Inflammatory macrophage treated with lipopolysaccharide for 4 hours (primary cell): ENCODE data around the gene EID3.
"Not testable (repeated sequence)": the region's sequence is repeated elsewhere in the genome, so short reads cannot be mapped to it uniquely, and the experiment has no call there.

ENCODE experiments used
- DNase-seq: peaks from one replicate; pipeline ENCODE4 v3.0.0-alpha.2; 2020

EID3 gene

DNA sequence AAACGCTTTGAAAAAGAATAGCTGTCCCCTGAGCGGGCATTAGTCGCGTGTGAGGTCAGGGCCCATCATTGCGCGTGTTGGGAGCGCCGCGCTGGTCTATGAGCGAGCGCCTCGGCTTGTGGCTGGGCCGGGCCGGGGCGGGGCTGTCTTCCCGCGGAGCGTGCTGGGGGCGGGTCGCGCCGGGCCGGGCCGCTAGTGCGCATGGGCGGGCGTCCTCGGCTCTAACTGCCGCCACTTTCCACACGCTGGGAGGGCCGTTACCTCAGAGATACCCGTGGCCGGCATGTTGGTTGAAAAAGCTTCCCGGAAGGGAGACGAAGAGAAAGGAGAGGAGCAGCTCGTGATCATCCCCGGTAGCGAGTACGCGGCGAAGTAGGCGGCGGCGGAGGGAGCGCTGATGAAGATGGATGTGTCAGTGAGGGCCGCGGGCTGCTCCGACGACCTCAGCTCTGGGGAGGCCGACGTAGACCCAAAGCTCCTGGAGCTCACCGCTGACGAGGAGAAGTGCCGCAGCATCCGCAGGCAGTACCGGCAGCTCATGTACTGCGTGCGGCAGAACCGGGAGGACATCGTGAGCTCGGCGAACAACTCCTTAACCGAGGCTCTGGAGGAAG lies at the start of gene EID3:
Gene EID3, plus strand, starts transcription at position 202 of the 614 bp plus-strand sequence. Its CDS starts 196 bp downstream, at position 398.
- peak; percentile 78 for DNase-seq

DNA sequence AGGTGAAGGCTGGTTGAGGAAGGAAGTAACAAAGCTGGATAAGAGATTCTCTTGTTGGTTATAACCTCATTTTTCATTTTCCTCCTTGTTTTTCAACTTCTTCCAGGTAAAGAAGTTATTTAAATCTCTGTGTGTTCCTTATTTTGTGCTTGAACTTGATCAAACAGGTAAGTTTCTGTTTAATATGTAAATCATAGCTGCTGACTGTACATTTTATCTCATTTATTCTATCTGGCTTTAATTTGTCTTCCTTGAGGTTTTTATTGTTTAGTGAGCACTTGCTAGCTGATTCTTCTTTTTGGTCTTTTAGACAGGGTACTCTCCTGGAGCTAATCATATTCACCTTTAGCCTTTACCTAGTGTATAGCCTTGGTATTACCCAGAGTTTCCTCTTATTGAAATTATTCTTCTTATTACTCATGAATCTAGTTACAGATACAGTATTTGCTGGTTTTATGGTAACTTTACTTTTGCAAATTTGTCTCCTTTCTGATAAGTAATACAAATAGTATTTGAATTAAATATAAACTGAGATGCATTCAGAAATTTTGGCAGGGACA lies 45.5 kb upstream of the EID3 start:
- no peak for DNase-seq

DNA sequence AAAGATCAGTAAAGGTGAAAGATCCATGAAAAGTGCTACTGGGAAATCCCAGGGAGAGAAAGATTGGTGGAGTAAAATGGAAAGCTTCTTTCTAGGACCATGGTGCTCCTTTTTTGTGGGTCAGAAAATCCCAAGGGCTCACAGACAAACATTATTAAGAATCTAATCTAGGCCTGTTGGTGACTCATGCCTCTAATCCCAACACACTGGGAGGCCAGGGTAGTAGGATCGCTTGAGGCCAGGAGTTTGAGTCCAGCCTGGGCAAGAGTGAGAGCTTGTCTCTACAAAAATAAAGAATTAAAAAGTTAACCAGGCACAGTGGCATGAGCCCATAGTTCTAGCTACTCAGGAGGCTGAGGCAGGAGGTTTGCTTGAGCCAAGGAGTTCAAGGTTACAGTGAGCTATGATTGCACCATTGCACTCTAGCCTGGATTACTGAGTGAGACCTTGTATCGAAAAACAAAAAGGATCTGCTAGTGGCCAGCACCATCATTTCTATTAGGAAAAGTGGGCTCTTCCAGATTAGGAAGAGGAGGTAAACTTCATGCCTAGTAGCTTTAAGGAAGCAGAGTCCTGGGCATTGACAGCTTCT lies 45.0 kb upstream of the EID3 start:
- DNase-seq, result no peak

DNA sequence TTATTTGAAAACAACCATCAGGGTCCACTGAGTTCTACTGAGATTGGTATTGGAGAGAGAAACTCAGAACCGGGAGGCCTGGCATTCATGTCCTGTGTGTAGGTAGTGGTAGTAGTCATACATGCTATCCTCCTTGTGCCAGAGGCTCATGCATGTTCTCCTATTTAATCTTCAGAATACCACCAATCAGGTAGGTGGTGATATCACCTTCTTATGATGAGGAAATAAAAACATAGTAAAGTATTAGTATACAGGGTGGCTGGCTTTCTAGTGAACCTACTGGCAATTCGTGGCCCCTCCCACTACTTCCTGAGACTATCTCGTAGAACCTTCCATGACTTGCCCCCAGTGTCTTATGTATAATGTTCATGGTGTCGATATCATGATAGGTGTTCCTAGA lies 40.5 kb upstream of the EID3 start:
- DNase-seq, result no peak

DNA sequence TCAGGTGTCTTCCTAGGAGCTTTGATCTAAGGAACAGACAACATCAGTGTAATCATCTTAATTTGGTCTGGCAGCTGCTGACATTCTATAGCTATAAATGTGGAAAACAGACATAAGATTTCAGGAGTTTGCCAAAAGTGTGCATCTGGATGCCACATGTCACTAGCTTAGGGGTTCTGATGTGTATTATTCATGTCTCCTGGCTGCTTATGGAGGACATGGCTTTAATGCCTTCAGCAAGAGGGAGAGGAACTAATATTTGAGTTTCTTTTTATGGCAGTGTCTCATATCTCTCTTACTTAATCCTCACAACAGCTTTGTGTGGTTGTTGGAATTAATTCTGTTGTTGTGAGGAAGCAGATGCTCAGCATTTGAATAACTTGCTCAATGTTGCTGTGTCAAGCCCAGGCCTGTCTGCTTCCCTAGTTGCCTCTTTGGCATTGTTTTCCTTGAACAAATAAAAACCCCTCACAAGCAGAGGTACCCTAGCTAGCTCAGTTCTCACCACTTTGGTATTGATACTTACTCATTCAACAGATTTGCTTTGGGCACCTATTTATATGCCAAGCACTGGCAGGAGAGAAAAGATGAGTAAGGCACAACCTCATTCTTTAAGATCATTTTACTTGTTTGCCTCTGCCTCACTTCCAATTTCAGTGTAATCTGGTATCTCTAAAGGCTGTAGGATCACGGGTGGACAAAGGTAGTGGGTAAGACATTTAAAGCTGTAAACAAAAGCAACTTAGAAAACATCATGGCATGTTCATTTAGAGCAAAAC lies 39.8 kb upstream of the EID3 start:
- peak; percentile 77 for DNase-seq

DNA sequence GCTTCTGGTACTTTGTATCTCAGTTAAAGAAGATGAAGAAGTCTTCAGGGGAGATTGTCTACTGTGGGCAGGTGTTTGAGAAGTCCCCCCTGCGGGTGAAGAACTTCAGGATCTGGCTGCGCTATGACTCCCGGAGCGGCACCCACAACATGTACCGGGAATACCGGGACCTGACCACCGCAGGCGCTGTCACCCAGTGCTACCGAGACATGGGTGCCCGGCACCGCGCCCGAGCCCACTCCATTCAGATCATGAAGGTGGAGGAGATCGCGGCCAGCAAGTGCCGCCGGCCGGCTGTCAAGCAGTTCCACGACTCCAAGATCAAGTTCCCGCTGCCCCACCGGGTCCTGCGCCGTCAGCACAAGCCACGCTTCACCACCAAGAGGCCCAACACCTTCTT lies 38.1 kb upstream of the EID3 start:
- not testable (repeated sequence) for DNase-seq

DNA sequence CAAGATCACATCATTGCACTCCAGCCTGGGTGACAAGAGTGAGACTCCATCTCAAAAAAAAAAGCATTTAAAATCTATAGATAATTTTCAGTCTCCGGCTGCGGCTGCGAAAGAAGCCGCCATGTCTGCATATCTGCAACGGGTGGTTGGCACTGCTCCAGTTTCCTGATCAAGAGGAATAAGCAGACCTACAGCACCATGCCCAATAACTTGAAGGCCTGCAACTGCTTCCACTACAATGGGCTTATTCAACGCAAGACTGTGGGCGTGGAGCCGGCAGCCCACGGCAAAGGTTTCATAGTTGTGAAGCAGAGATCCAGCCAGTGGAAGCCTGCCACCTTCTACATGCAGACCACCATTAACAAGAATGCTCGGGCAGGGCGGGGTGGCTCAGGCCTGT lies 30.6 kb upstream of the EID3 start:
- DNase-seq, result no peak

DNA sequence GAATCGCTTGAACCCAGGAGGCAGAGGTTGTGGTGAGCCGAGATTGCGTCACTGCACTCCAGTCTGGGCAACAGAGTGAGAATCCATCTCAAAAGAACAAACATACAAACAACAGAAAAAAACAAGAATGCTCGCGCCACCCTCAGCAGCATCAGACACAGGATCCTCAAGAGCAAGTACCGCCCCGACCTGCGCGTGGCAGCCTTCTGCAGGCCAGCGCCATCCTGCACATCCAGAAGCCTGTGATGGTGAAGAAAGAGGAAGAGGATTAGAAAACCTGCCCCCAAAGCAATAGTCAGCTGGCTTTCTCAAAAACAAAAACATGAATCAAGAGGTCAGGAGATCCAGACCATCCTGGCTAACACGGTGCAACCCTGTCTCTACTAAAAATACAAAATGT lies 30.0 kb upstream of the EID3 start:
- no peak for DNase-seq

DNA sequence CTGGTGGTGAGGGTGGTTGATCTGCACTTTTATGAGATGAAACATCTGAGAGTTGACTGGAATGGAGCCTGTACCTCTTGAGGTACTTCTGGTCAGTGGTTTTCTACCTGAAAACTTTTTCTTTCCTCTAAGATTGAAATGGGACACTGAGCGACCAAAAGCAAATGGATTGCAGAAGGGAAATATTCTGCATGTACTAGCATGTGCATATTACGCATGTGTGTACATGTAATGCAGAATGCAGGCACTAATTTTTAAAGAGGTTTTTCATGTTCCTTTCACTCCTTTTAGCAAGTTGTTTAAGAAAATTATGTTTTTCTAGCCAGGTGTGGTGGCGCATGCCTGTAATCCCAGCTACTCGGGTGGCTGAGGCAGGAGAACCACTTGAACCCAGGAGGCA lies 28.7 kb upstream of the EID3 start:
- DNase-seq, result no peak

DNA sequence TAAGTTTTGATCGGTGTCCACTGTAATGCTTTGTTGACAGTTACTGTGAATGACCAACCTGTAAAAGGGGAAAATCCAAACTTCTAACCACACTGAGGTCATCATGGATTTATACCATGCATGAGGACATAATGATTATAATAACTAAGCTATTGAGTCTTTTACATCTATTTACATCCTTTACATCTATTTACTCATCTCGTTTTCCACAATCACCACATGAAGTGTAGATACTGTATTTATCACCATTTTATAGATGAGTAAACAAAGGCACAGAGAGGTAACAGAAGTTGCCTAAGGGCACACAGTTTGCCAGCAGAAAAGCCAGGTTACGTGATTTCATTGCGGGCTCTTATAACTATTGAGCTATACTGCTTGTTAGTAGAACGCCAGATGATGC lies 27.9 kb upstream of the EID3 start:
- peak; percentile 45 for DNase-seq

DNA sequence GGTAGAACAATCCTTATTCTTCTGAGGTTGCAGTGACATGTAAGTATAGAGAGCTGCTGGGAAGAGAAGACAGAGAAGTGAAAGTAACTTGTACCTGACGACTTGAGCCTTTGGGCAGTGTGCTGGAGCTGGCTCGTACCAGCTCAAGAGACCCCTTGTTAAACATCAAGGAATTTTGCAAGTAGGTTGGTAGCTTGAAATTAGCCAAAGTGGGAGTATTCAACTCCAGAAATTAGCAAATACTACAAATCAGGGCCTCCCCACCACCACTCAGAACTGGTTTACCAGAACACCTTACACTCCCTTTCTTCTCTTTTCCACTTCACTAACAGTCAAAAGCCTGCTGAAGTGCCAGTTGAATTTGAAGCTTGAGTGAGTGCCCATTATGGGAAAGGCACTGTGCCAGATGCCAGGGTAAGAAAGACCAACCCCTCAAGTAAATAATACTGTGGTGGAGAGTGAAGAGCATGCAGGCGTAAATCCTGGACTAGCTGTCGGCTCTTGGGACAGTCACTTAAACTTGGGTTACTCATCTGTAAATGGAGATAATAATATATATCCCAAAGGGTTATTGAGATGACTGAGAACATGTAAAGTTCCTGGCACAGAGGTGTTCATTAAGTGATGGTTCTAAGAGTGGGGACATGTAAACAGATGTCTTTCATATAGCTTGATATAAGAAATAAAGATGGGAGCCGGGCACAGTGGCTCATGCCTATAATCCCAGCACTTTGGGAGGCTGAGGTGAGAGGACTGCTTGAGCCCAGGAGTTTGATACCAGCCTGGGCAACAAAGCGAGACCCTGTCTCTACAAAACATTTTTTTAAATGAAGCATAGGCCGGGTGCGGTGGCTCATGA lies 27.0 kb upstream of the EID3 start:
- no peak for DNase-seq

DNA sequence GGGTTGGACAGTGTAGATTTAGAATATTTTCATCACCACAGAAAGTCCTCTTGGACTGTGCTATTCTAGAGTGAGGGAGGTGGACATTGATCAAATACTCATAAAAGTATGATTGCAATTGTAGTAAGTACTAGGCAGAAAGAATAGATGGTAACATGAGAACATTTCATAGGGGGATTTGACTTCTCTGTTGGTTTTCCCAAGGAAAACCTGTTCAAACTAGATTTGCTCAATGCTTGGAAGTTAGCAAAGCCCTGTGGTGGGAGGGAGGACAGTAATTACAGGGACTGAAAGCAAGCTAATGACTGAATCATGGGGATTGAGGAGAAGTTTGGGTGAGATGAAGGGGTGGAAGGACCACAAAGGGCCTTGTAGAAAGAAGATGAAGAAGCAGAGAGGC lies 24.4 kb upstream of the EID3 start:
- DNase-seq, result no peak

DNA sequence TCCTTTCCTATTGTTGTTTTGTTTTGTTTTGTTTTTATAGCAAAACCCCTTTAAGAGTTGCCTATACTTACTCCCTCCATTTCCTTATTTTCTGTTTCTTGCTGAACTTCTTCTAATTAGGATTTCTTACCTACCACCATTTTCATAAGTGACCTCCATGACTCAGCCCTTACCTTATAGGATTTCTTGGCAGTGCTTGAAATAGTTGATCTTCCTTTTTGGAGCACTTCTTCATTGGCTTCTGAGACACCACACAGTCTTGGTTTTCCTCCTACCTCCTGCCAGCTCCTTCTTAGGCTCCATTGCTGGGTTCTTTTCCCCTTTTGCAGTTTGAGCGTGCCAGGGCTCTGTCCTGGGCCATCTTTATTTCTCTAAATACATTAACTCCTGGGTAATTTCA lies 23.4 kb upstream of the EID3 start:
- no peak for DNase-seq

DNA sequence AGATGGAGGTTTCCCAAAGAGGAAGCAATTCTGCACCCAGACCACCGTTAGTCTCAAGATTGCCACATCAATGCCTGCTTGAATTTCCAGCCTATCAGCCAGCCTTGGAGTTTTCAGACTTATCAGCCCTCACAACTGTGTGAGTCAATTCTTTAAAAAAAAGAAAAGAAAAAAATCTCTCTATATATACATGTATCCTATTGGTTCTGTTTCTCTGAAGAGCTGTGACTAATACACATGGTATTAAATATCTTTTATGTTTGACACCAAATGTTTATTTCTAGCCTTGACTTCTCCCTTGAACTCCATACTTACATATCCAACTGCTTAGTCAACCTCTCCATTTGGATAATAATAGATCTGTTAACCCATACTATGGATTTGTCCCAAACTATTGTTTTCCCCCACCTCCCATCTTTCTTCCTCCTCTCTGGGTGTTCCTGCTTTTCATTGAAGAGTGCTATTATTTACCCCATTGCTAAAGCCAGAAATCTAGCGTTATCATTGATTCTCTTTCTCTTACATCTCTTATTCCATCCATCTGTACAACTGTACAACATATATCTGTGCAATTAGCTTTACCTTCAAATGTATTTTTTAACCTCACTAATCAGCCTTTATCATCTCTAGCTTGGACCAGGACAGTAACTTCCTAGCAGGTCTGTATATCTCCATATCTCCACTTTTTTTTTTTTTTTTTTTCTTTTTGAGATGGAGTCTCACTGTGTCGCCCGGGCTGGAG lies 22.7 kb upstream of the EID3 start:
- peak; percentile 56 for DNase-seq

DNA sequence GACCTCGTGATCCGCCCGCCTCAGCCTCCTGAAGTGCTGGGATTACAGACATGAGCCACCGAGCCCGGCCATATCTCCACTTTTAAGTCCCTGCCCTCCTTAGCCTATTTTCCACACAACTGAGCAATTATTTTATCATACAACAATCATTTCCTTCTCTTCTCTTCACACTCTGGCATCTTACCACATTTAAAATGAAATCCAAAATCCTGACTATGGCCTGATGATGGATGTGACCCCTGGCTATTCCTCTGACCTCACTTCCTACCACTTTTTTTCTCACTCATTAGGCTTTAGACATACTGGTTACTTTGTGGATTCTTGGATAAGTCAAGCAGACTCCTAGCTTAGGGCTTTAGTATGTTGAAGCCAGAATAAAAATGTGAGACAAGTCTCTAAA lies 21.9 kb upstream of the EID3 start:
- no peak for DNase-seq

DNA sequence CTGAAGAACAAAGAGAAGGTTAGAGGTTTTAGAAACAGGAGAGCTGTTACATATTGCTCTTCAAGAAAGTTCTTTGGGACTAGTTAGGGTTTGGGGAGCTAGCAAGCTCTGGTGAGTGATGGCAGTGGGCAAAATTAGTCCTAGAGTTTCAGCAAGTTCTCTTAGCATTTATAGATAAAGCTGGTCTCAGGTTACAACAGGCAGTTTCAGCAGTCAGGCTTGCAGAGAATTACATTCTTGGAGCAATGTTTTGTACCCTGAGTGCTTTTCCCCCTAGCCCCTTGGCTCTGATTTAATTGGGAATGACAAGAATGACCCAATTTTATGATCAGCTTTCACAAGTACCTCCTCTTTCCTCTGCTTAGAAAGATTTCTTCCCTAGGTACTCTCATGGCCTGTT lies 21.4 kb upstream of the EID3 start:
- DNase-seq, result no peak

DNA sequence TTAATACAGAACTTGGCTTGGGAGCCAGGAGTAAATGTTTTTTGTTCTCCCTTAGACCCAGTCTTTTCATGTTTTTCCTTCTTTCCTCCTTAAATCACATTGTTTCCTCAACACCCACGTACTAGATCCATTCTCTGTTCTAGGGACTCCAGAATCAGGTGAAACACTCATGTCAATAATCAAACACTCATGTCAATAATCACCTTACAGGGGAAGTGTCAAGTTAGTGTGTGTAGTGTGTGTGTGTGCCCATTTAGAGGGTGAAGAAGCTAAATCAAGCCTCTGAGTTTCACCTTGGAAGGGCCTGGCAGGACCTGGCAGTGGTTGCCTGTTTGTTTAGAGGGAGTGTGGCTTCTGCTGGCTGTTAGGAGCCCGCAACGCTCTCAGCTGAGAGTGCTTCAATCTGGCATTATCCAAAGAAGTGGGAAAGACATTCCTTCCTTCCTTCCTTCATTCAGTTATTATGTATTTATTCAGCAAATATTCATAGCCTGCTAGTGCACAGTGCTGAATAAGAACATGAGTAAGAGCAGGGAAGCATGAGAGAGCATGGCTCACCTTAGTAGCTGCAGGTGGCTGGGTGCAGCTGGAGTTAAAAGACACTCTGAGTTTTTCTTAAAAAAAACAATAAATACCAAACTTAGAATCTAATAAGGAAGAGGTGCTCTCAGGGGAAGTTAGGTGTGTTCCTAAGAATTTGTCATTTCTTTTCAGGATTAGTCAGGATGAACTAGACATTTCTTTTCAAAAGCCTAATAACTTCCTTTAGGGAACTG lies 17.6 kb upstream of the EID3 start:
- DNase-seq, result no peak

DNA sequence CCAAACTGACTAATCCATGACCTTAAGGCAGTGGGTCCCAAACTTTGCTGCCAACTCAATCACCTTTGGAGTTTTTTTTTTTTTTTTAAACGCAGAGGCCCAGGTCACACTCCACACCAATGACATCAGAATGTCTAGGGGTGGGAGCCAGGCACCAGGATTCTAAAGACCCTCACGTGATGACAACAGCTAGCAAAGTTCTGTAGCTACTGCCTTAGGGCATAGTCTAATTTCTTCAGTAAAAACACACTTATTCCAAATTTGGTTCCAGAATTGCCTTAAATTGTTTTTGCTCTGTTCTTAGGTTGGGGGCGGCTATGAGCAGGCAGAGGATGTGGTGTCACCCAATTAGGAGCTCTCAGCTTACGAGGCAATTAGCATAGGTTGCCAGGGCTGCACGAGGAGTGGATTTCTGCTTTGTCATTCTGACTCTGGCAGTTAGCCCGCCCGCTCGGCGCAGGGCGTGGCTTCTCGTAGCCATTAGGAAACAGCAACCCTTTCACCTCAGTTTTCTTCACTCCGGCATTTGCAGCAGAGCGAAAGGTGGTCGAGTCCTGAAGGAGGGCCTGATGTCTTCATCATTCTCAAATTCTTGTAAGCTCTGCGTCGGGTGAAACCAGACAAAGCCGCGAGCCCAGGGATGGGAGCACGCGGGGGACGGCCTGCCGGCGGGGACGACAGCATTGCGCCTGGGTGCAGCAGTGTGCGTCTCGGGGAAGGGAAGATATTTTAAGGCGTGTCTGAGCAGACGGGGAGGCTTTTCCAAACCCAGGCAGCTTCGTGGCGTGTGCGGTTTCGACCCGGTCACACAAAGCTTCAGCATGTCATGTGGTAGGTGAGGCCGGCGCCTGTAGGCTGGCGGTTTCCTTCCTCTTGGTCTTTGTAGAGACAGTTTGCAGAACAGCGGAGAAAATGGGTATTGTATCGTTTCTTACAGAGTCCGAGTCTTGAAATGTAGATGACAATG lies 16.7 kb upstream of the EID3 start:
- peak; percentile 98 for DNase-seq

DNA sequence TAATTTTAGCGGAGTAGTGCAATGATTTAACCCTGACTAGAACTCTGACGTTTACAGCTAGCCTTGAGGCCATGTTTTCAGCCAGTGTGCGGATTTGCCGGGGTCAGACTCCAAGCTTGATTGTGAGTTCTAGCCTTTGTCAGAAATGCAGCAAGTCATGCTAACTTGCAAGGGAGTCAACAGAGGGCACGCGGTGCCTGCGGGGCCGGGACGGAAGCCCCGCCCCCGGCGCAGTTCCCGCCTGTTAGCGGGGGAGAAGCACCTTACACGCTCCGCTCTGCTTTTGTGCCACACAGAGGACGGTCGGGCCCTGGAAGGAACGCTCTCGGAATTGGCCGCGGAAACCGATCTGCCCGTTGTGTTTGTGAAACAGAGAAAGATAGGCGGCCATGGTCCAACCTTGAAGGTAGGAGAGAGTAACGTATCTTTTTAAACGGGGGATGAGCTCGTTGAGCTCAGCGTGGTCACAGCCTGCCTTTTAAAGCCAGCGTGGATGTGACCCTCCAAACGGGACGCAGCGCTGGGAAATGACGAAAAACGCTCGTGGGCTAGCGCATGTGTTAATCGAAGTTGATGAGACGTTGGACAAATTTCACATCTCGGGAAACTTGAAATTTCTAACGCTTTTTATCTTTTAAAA lies 14.8 kb upstream of the EID3 start:
- DNase-seq, result peak; percentile 87

DNA sequence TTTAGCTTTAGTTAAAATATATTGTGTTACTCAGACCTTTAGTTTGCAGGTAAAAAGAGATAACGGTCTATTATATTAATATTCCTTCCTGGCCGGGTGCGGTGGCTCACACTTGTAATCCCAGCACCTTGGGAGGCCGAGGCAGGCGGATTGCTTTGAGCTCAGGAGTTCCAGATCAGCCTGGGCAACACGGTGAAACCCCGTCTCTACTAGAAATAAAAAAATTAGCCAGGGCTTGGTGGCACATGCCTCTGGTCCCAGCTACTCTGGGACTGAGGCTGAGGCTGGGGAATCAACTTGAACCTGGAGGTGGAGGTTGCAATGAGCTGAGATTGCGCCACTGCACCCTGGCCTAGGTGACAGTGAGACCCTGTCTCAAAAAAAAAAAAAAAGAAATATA lies 13.2 kb upstream of the EID3 start:
- no peak for DNase-seq
